Gastrocnemius medialis (tissue), 4 donors: ENCODE measurements around the gene HPS5.

Experiments used
- CTCF ChIP-seq, 5 experiments: fragments of 450-650 bp in 3 of 5; fragments of 200-600 bp in 2 of 5; sonication (generic) in 2 of 5; IDR thresholded peaks in 4 of 5; conservative IDR thresholded peaks in 1 of 5; 1 replicate in 4 of 5; 2 replicates in 1 of 5; pipeline ENCODE4 v1.5.1; 2016 to 2019; ENCODE audit warnings: antibody characterized with exemption in 5 of 5, mild to moderate bottlenecking in 3 of 5, moderate library complexity in 3 of 5
- POLR2A ChIP-seq, 2 donors: fragments of 450-650 bp; IDR thresholded peaks; one replicate each; pipeline ENCODE4 v1.6.1; 2017; ENCODE audit warnings: antibody characterized with exemption in 2 of 2, mild to moderate bottlenecking in 2 of 2, moderate library complexity in 2 of 2

- TF ChIP-seq CTCF (IDR thresholded peaks at IDR 0.05 in 4 of 5, conservative IDR thresholded peaks at IDR 0.05 in 1 of 5) (no peak), POLR2A (IDR thresholded peaks at IDR 0.05) (no peak)
Observed at GRCh38 chr11:18366286-18366685, 44.3 kb upstream of the HPS5 start.
